ENCODE data around the gene MEIS2. TPM values are rescaled to one million over a fixed set of nuclear protein-coding genes. Genes with fewer than 3 reads are reported as not detected.
"Not testable (repeated sequence)": the region's sequence is repeated elsewhere in the genome, so short reads cannot be mapped to it uniquely, and the experiment has no call there.

The MEIS2 gene
- total RNA-seq, 1 donor from 2014 or later = 44.9 TPM

- intact Hi-C loops (cut with micrococcal nuclease) = no loop called here
- ATAC-seq = peak; percentile 52
- no peak for DNase-seq
These were observed 103.7 kb downstream of the MEIS2 start for GRCh38 chr15:36996538-36997181.

GRCh38 chr15:36996121-36996520 is 104.2 kb downstream of the MEIS2 start:
- DNase-seq (no peak), ATAC-seq (peak; percentile 93)
- intact Hi-C loops (cut with micrococcal nuclease) = no loop called here

GRCh38 chr15:36994790-36995189 is 105.6 kb downstream of the MEIS2 start:
- DNase-seq (no peak), ATAC-seq (no peak)
- intact Hi-C loops (cut with micrococcal nuclease) = no loop called here

- intact Hi-C loops (cut with micrococcal nuclease) = no loop called here
- ATAC-seq = no peak
- DNase-seq = no peak
These were observed 107.9 kb downstream of the MEIS2 start for GRCh38 chr15:36992454-36992853.

GRCh38 chr15:36988947-36989346 is 111.4 kb downstream of the MEIS2 start:
- ATAC-seq (no peak), DNase-seq (no peak)
- intact Hi-C loops (cut with micrococcal nuclease) = no loop called here

- DNase-seq (no peak), ATAC-seq (no peak)
- intact Hi-C loops (cut with micrococcal nuclease) = no loop called here
These were observed 117.9 kb downstream of the MEIS2 start for GRCh38 chr15:36982430-36982829.

GRCh38 chr15:36980281-36980680 is 120.1 kb downstream of the MEIS2 start:
- DNase-seq; intact Hi-C loops (cut with micrococcal nuclease); ATAC-seq: not testable (repeated sequence)

GRCh38 chr15:36978625-36979024 is 121.7 kb downstream of the MEIS2 start:
- no peak for DNase-seq
- no peak for ATAC-seq
- intact Hi-C loops (cut with micrococcal nuclease) = no loop called here

- ATAC-seq = peak; percentile 78
- peak; percentile 36 for DNase-seq
- intact Hi-C loops (cut with micrococcal nuclease) = no loop called here
These were observed 122.2 kb downstream of the MEIS2 start for GRCh38 chr15:36978126-36978525.

GRCh38 chr15:36977659-36978058 is 122.7 kb downstream of the MEIS2 start:
- ATAC-seq = peak; percentile 11
- DNase-seq = no peak
- intact Hi-C loops (cut with micrococcal nuclease) = no loop called here

GRCh38 chr15:36972704-36973103 is 127.6 kb downstream of the MEIS2 start:
- ATAC-seq = no peak
- DNase-seq = no peak
- intact Hi-C loops (cut with micrococcal nuclease) = no loop called here

GRCh38 chr15:36970522-36970921 is 129.8 kb downstream of the MEIS2 start:
- DNase-seq (no peak), ATAC-seq (no peak)
- intact Hi-C loops (cut with micrococcal nuclease) = no loop called here

GRCh38 chr15:36967929-36968328 is 132.4 kb downstream of the MEIS2 start:
- intact Hi-C loops (cut with micrococcal nuclease) = no loop called here
- no peak for ATAC-seq
- no peak for DNase-seq

GRCh38 chr15:36966708-36967107 is 133.6 kb downstream of the MEIS2 start:
- DNase-seq = peak; percentile 69
- ATAC-seq = peak; percentile 91
- intact Hi-C loops (cut with micrococcal nuclease) = no loop called here

GRCh38 chr15:36965570-36966342 is 134.6 kb downstream of the MEIS2 start:
- intact Hi-C loops (cut with micrococcal nuclease) = no loop called here
- DNase-seq = no peak

GRCh38 chr15:36964626-36965025 is 135.7 kb downstream of the MEIS2 start:
- ATAC-seq (no peak), DNase-seq (no peak)
- intact Hi-C loops (cut with micrococcal nuclease) = no loop called here

More at GRCh38 chr15:36965570-36966342, 134.6 kb downstream of the MEIS2 start:
- no peak for ATAC-seq

- DNase-seq (no peak), ATAC-seq (no peak)
- intact Hi-C loops (cut with micrococcal nuclease) = no loop called here
These were observed 138.4 kb downstream of the MEIS2 start for GRCh38 chr15:36961956-36962355.

- intact Hi-C loops (cut with micrococcal nuclease) = no loop called here
- ATAC-seq = no peak
- no peak for DNase-seq
These were observed 139.5 kb downstream of the MEIS2 start for GRCh38 chr15:36960947-36961227.

- intact Hi-C loops (cut with micrococcal nuclease) = no loop called here
- ATAC-seq = no peak
- no peak for DNase-seq
These were observed 140.0 kb downstream of the MEIS2 start for GRCh38 chr15:36960179-36960946.

- ATAC-seq = peak; percentile 34
- intact Hi-C loops (cut with micrococcal nuclease) = no loop called here
- no peak for DNase-seq
These were observed 140.6 kb downstream of the MEIS2 start for GRCh38 chr15:36959746-36960145.

Measured in left ventricle myocardium superior (tissue), 1 donor.